K562 (cell line): ENCODE data around the gene GPHN. TPM values are rescaled to one million over a fixed set of nuclear protein-coding genes. Genes with fewer than 3 reads are reported as not detected.

Experiments used
- ATAC-seq: fragments of 200-7000 bp; cut with Tn5 transposase; 3 replicates; pipeline ENCODE4 v1.9.1; 2020; ENCODE audit warnings: moderate library complexity
- BruUV-seq: library from RNA; stranded (reverse); fragments of 400-500 nt; replicated peaks from 2 replicates; lab custom pipeline; 2021; lab: Mats Ljungman, UMichigan
- CTCF ChIA-PET: fragments of 300-600 bp; formaldehyde crosslinking; extraction: SDS; loops from one replicate; lab custom pipeline; 2021; ENCODE audit warnings: low intra/inter-chr PET ratio; lab: Yijun Ruan, JAX
- POLR2A ChIA-PET: fragments of 300-600, 350-650 bp; sonication (Branson Sonifier 250); formaldehyde crosslinking; extraction: SDS; loops from one replicate; lab custom pipeline; 2021; ENCODE audit warnings: antibody characterized with exemption, inconsistent platforms; lab: Yijun Ruan, JAX
- DNase-seq, 4 experiments: peaks; one replicate each; pipeline versions ENCODE4 v3.0.0 to v3.0.0-alpha.2; 2011 to 2018; ENCODE audit warnings: low spot score in 3 of 4, mixed read lengths in 3 of 4; ENCODE audit errors: extremely low read depth in 1 of 4
- FAIRE-seq: peaks from 2 replicates; lab custom pipeline; 2011; peaks lifted over from hg19 to GRCh38; lab: Jason Lieb, UNC
- H2AFZ ChIP-seq: 2 replicates; pipeline ENCODE4 v1.6.0; 2011; ENCODE audit warnings: low read depth, low read length, control low read depth, inconsistent platforms
- H3K27ac ChIP-seq: fragments of 200-600 bp; 3 replicates; pipeline ENCODE4 v1.8.0; 2011; ENCODE audit warnings: low read depth, mild to moderate bottlenecking, control low read depth, inconsistent platforms, low read length, moderate library complexity, mixed read lengths; ENCODE audit errors: extremely low read depth
- H3K27me3 ChIP-seq, 2 experiments: fragments of 300-600 bp in 1 of 2; 2 replicates in 1 of 2; 3 replicates in 1 of 2; pipeline versions ENCODE4 v1.6.0 to v1.8.0; 2011; ENCODE audit warnings: inconsistent platforms in 2 of 2, low read length in 2 of 2, mild to moderate bottlenecking in 1 of 2, mixed read lengths in 1 of 2, moderate library complexity in 1 of 2; ENCODE audit not compliant: control insufficient read depth in 2 of 2, insufficient read depth in 2 of 2
- H3K36me3 ChIP-seq: fragments of 300-600 bp; 3 replicates; pipeline ENCODE4 v1.8.0; 2011; ENCODE audit warnings: mild to moderate bottlenecking, low read length, inconsistent platforms; ENCODE audit not compliant: control insufficient read depth, insufficient read depth
- H3K4me1 ChIP-seq, 2 experiments: fragments of 200-600 bp in 1 of 2; replicated peaks in 1 of 2; 2 replicates in 1 of 2; 3 replicates in 1 of 2; pipeline versions ENCODE4 v1.5.1 to v1.8.0; 2011; ENCODE audit warnings: inconsistent platforms in 2 of 2, low read length in 2 of 2, mild to moderate bottlenecking in 1 of 2, mixed read lengths in 1 of 2, moderate library complexity in 1 of 2; ENCODE audit not compliant: control insufficient read depth in 2 of 2, insufficient read depth in 2 of 2
- H3K4me2 ChIP-seq: 2 replicates; pipeline ENCODE4 v1.6.1; 2011; ENCODE audit warnings: low read length, control low read depth, inconsistent platforms, mixed read lengths; ENCODE audit not compliant: insufficient read depth
- H3K4me3 ChIP-seq: fragments of 200-600 bp; sonication (generic), shearing (Covaris generic); 2 replicates; pipeline ENCODE4 v1.5.1; 2016; ENCODE audit warnings: control low read depth, inconsistent platforms
- H3K79me2 ChIP-seq: fragments of 200-600 bp; 3 replicates; pipeline ENCODE4 v1.8.0; 2011; ENCODE audit warnings: low read length, inconsistent platforms; ENCODE audit not compliant: control insufficient read depth, insufficient read depth
- H3K9ac ChIP-seq, 2 experiments: 2 replicates each; pipeline versions ENCODE4 v1.6.0 to v1.6.1; 2011; ENCODE audit warnings: low read depth in 2 of 2, low read length in 2 of 2, control low read depth in 1 of 2, inconsistent platforms in 1 of 2, mild to moderate bottlenecking in 1 of 2, mixed read lengths in 1 of 2; ENCODE audit not compliant: insufficient read depth in 1 of 2
- H3K9me1 ChIP-seq: one replicate; pipeline ENCODE4 v1.6.0; 2011; ENCODE audit warnings: inconsistent platforms, mild to moderate bottlenecking, low read length, moderate library complexity; ENCODE audit not compliant: control insufficient read depth, insufficient read depth
- H3K9me3 ChIP-seq: replicated peaks from 2 replicates; pipeline ENCODE4 v1.5.1; 2011; ENCODE audit warnings: low read depth, low read length, inconsistent platforms; ENCODE audit not compliant: control insufficient read depth, insufficient read depth
- H4K20me1 ChIP-seq: replicated peaks from 2 replicates; pipeline ENCODE4 v1.6.1; 2011; ENCODE audit warnings: low read length, inconsistent platforms, mixed read lengths; ENCODE audit not compliant: control insufficient read depth, insufficient read depth
- BRD9 ChIP-seq: fragments of 450-650 bp; IDR thresholded peaks from 2 replicates; pipeline ENCODE4 v1.6.1; 2018; ENCODE audit warnings: low read depth; ENCODE audit not compliant: partially characterized antibody
- EP300 ChIP-seq: IDR thresholded peaks from 2 replicates; pipeline ENCODE4 v1.6.1; 2012; ENCODE audit warnings: low read length, improper control_type of control experiment
- FUS ChIP-seq: fragments of 200-400 bp; formaldehyde crosslinking; optimal IDR thresholded peaks from 2 replicates; pipeline ENCODE3; 2017; ENCODE audit warnings: low read depth, low read length
- HNRNPUL1 ChIP-seq: fragments of 200-400 bp; formaldehyde crosslinking; IDR thresholded peaks from 2 replicates; pipeline ENCODE4 v1.6.1; 2017; ENCODE audit warnings: low read length
- MAFK ChIP-seq: IDR thresholded peaks from 2 replicates; pipeline ENCODE4 v1.6.1; 2011; ENCODE audit warnings: low read length, improper control_type of control experiment
- MEIS2 ChIP-seq: fragments of 450-650 bp; IDR thresholded peaks from 2 replicates; pipeline ENCODE4 v1.6.1; 2014; ENCODE audit warnings: mild to moderate bottlenecking; ENCODE audit not compliant: partially characterized antibody
- RFX1 ChIP-seq: fragments of 450-650 bp; IDR thresholded peaks from 2 replicates; pipeline ENCODE4 v1.6.1; 2016; ENCODE audit warnings: mild to moderate bottlenecking, moderate library complexity
- SMARCB1 ChIP-seq: IDR thresholded peaks from 2 replicates; pipeline ENCODE4 v1.6.1; 2011; ENCODE audit warnings: improper control_type of control experiment, low read depth; ENCODE audit not compliant: insufficient read length
- THRAP3 ChIP-seq: fragments of 450-650 bp; IDR thresholded peaks from 2 replicates; pipeline ENCODE4 v1.6.1; 2016; ENCODE audit warnings: mild to moderate bottlenecking, inconsistent platforms, borderline replicate concordance
- TRIM24 ChIP-seq, 2 experiments: fragments of 450-650 bp; IDR thresholded peaks; 2 replicates each; pipeline ENCODE4 v1.6.1; 2016
- ZBTB11 ChIP-seq, 3 experiments: fragments of 200-800 bp in 1 of 3; fragments of 250-450 bp in 1 of 3; fragments of 450-650 bp in 1 of 3; sonication (Bioruptor Pico) in 1 of 3; sonication (Bioruptor generic) in 1 of 3; formaldehyde crosslinking in 1 of 3; IDR thresholded peaks; 2 replicates each; pipeline versions ENCODE4 v1.6.1 to v1.8.0; 2016 to 2022; ENCODE audit warnings: mild to moderate bottlenecking in 2 of 3, missing genetic modification characterization in 2 of 3, missing compliant biosample characterization in 1 of 3, moderate library complexity in 1 of 3
- ZNF280B ChIP-seq: fragments of 250-450 bp; sonication (Bioruptor Pico); IDR thresholded peaks from 2 replicates; pipeline ENCODE4 v1.5.1; 2021; ENCODE audit warnings: mild to moderate bottlenecking
- ZNF311 ChIP-seq: fragments of 250-450 bp; sonication (Bioruptor Pico); IDR thresholded peaks from 2 replicates; pipeline ENCODE4 v1.4.0; 2020; ENCODE audit warnings: mild to moderate bottlenecking, moderate library complexity
- ZNF766 ChIP-seq: fragments of 200-800 bp; sonication (Bioruptor generic); conservative IDR thresholded peaks from 2 replicates; pipeline ENCODE4 v1.6.1; 2016; ENCODE audit warnings: missing genetic modification characterization, missing compliant biosample characterization
- in situ Hi-C: fragments of 300-500 bp; cut with MboI; formaldehyde crosslinking; loops from 4 replicates; pipeline ENCODE4 v1.15.0; 2018; ENCODE audit warnings: inconsistent platforms, mixed read lengths
- intact Hi-C: fragments of 100-400 bp; cut with micrococcal nuclease; formaldehyde crosslinking; loops from 2 replicates; pipeline ENCODE4 v1.14.2; 2022
- polyA plus RNA-seq, 8 experiments: library from polyadenylated mRNA; depleted of rRNA in 4 of 8; stranded (reverse) in 5 of 8; unstranded in 3 of 8; fragments of >200 nt; fragmentation: Nextera tagmentation in 2 of 8; fragmentation: Illumina TruSeq in 1 of 8; extraction: Ambion mirVana in 2 of 8; extraction: Trizol in 1 of 8; gene quantifications; 2 replicates each; pipeline versions ENCODE4 v1.2.1 to v1.2.3, GENCODE V29; 2011 to 2014; ENCODE audit warnings: inconsistent platforms in 1 of 8, missing spikeins in 1 of 8
- total RNA-seq, 7 experiments: library from RNA; depleted of rRNA in 6 of 7; stranded (reverse); fragments of >200 nt in 6 of 7; fragmentation: Illumina TruSeq in 2 of 7; extraction: Trizol in 2 of 7; gene quantifications; 2 replicates each; pipeline versions ENCODE4 v1.2.1 to v1.2.3, GENCODE V29; 2011 to 2021; ENCODE audit warnings: low replicate concordance in 1 of 7

GPHN gene
- total and polyA plus RNA-seq, 9 of the 15 experiments (the other 6 are each of a cell fraction or from before 2014, with no cell fraction given) = 5.9 to 16.0 (median 11.4) TPM

- TF ChIP-seq ZNF280B (CRISPR knock-in tag) = no peak
- TF ChIP-seq TRIM24 (IDR thresholded peaks at IDR 0.05) = no peak
- TF ChIP-seq ZNF766 (CRISPR knock-in tag) = no peak
- TF ChIP-seq RFX1 = no peak
- no peak for TF ChIP-seq MAFK
- TF ChIP-seq SMARCB1 = no peak
- TF ChIP-seq MEIS2 = no peak
- no peak for TF ChIP-seq BRD9
- TF ChIP-seq FUS = no peak
- no peak for TF ChIP-seq ZNF311 (CRISPR knock-in tag)
Observed at GRCh38 chr14:66701813-66702212, 193.9 kb downstream of the GPHN start (continued).

- H3K9me3 ChIP-seq = no peaks in the 10 kb centered on the region
- H3K27ac ChIP-seq = no peak overlapping the region
- H4K20me1 ChIP-seq = no peaks in the 10 kb centered on the region
- H3K27me3 ChIP-seq = no peaks in the 10 kb centered on the region
- POLR2A ChIA-PET = no interaction called here
- no peaks in the 10 kb centered on the region for H3K9me1 ChIP-seq
- no peak overlapping the region for H3K4me3 ChIP-seq
- H3K36me3 ChIP-seq = no peaks in the 10 kb centered on the region
- no peaks in the 10 kb centered on the region for H3K4me1 ChIP-seq
- no peak for FAIRE-seq
- no peak for TF ChIP-seq THRAP3
- TF ChIP-seq HNRNPUL1 = no peak
- TF ChIP-seq EP300 = no peak
- no peak for TF ChIP-seq ZBTB11 (CRISPR knock-in tag; IDR thresholded peaks at IDR 0.05)
- TF ChIP-seq, all 486 proteins: peak for 0
- H3K4me2 ChIP-seq = no peak overlapping the region
- in situ Hi-C loops = no loop called here
- CTCF ChIA-PET = no interaction called here
- no peak overlapping the region for H3K9ac ChIP-seq
- no peak for DNase-seq
- H3K79me2 ChIP-seq = no peaks in the 10 kb centered on the region
- BruUV-seq = no TSS peak
- no peak overlapping the region for H2AFZ ChIP-seq
- intact Hi-C loops = no loop called here
- ATAC-seq = no peak
Observed at GRCh38 chr14:66708267-66708666, 200.3 kb downstream of the GPHN start.
